Suprapubic skin (tissue), 4 donors: Measurements from ENCODE around the gene MEX3B. TPM values are rescaled to one million over a fixed set of nuclear protein-coding genes. Genes with fewer than 3 reads are reported as not detected.

Experiments used
- DNase-seq, 2 donors: peaks; one replicate each; pipeline ENCODE4 v3.0.0-alpha.2; 2019; ENCODE audit warnings: low spot score in 2 of 2
- H3K27ac ChIP-seq: fragments of 200-600 bp; sonication (generic); one replicate; pipeline ENCODE4 v1.5.1; 2019
- H3K27me3 ChIP-seq: fragments of 200-600 bp; sonication (generic); one replicate; pipeline ENCODE4 v1.5.1; 2019
- H3K36me3 ChIP-seq: fragments of 200-600 bp; sonication (generic); one replicate; pipeline ENCODE4 v1.5.1; 2019
- H3K4me1 ChIP-seq: fragments of 200-600 bp; sonication (generic); one replicate; pipeline ENCODE4 v1.5.1; 2019
- H3K4me3 ChIP-seq: fragments of 200-600 bp; sonication (generic); one replicate; pipeline ENCODE4 v1.5.1; 2019; ENCODE audit warnings: mild to moderate bottlenecking
- H3K9me3 ChIP-seq: fragments of 200-600 bp; sonication (generic); one replicate; pipeline ENCODE4 v1.5.1; 2019
- EP300 ChIP-seq: sonication (generic); formaldehyde crosslinking; IDR thresholded peaks from one replicate; pipeline ENCODE4 v1.6.1; 2017; ENCODE audit warnings: antibody characterized with exemption
- POLR2A ChIP-seq, 2 donors: fragments of 450-650 bp; IDR thresholded peaks; one replicate each; pipeline ENCODE4 v1.6.1; 2017; ENCODE audit warnings: antibody characterized with exemption in 2 of 2, mild to moderate bottlenecking in 2 of 2, moderate library complexity in 2 of 2
- POLR2AphosphoS5 ChIP-seq, 3 donors: sonication (generic); formaldehyde crosslinking; IDR thresholded peaks; one replicate each; pipeline ENCODE4 v1.6.1; 2017; ENCODE audit warnings: antibody characterized with exemption in 3 of 3
- WGBS: methylation state at CpG from one replicate; pipeline ENCODE4 v1.1.5; 2018; 5-methylcytosine and 5-hydroxymethylcytosine counted together
- total RNA-seq, 4 donors: library from RNA; depleted of rRNA; stranded (reverse); fragments of >200 nt; gene quantifications; one replicate each; pipeline ENCODE4 v1.1.0, GENCODE V29; 2016
- TF ChIP-seq, protein P1 (sequence below), 2 donors: fragments of 200-600 bp in 1 of 2; fragments of 450-650 bp in 1 of 2; sonication (generic) in 1 of 2; IDR thresholded peaks; one replicate each; pipeline ENCODE4 v1.5.1; 2016 to 2019; ENCODE audit warnings: antibody characterized with exemption in 2 of 2, mild to moderate bottlenecking in 1 of 2, moderate library complexity in 1 of 2

Gene MEX3B
- total RNA-seq, 4 donors from 2014 or later, result 0.49 to 1.6 (median 0.96) TPM

DNA sequence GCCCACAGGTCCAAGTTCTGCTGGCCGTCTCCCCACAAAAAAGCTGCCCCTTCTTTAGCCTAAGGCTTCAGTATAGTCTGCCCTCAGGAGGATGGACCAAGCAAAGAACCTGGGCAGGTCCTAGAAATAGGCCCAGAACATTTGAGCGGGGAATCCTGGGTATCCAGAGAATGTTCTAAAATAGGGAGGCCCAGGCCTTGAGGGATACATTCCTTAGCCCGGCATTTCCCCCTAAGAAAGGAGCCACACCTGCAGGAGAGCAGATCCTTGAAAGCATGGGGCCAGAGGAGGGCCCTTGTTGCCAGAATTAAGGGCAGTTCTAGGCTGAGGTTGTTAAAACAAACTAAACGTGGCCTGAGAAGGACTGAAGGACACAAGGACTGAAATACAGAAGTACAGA is 20.6 kb upstream of the MEX3B start:
- Histone ChIP-seq H3K27ac (no peak overlapping the region), H3K36me3 (no peaks in the 10 kb centered on the region), H3K4me3 (no peak overlapping the region), H3K9me3 (no peaks in the 10 kb centered on the region), H3K27me3 (peaks cover 40% of the 10 kb centered on the region), H3K4me1 (no peaks in the 10 kb centered on the region)
- no peak for DNase-seq
- TF ChIP-seq, protein P1, sequence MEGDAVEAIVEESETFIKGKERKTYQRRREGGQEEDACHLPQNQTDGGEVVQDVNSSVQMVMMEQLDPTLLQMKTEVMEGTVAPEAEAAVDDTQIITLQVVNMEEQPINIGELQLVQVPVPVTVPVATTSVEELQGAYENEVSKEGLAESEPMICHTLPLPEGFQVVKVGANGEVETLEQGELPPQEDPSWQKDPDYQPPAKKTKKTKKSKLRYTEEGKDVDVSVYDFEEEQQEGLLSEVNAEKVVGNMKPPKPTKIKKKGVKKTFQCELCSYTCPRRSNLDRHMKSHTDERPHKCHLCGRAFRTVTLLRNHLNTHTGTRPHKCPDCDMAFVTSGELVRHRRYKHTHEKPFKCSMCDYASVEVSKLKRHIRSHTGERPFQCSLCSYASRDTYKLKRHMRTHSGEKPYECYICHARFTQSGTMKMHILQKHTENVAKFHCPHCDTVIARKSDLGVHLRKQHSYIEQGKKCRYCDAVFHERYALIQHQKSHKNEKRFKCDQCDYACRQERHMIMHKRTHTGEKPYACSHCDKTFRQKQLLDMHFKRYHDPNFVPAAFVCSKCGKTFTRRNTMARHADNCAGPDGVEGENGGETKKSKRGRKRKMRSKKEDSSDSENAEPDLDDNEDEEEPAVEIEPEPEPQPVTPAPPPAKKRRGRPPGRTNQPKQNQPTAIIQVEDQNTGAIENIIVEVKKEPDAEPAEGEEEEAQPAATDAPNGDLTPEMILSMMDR (IDR thresholded peaks at IDR 0.05), result no peak
- 92% methylated on average over 4 of the region's 4 CpGs for WGBS

DNA sequence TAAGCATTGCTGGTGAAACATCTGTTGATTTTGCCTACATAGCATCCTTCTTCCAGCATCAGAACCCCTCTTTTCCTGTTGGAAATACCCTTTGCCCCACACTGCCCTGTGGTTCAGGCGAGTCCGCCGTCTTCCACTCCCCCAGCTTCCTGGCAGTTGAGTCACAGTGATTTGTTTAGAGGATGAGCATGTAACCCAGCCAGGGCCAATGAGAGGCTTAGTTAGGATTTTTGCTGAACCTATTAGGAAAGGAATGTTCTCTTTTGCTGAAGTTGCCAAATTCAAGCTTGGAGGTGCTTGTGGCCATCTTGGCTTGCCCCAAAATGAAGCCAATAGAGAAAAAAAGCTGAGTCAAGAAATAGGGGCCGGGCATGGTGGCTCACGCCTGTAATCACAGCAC is 19.0 kb upstream of the MEX3B start:
- WGBS, result 77% methylated on average over 5 of the region's 5 CpGs
- Histone ChIP-seq H3K27me3 (peaks cover 48% of the 10 kb centered on the region), H3K4me3 (no peak overlapping the region), H3K9me3 (no peaks in the 10 kb centered on the region), H3K27ac (no peak overlapping the region), H3K36me3 (no peaks in the 10 kb centered on the region), H3K4me1 (no peaks in the 10 kb centered on the region)
- TF ChIP-seq, protein P1 (IDR thresholded peaks at IDR 0.05), result no peak
- TF ChIP-seq POLR2A (IDR thresholded peaks at IDR 0.05) (no peak), EP300 (no peak), POLR2AphosphoS5 (IDR thresholded peaks at IDR 0.05) (no peak)
- DNase-seq, result no peak

DNA sequence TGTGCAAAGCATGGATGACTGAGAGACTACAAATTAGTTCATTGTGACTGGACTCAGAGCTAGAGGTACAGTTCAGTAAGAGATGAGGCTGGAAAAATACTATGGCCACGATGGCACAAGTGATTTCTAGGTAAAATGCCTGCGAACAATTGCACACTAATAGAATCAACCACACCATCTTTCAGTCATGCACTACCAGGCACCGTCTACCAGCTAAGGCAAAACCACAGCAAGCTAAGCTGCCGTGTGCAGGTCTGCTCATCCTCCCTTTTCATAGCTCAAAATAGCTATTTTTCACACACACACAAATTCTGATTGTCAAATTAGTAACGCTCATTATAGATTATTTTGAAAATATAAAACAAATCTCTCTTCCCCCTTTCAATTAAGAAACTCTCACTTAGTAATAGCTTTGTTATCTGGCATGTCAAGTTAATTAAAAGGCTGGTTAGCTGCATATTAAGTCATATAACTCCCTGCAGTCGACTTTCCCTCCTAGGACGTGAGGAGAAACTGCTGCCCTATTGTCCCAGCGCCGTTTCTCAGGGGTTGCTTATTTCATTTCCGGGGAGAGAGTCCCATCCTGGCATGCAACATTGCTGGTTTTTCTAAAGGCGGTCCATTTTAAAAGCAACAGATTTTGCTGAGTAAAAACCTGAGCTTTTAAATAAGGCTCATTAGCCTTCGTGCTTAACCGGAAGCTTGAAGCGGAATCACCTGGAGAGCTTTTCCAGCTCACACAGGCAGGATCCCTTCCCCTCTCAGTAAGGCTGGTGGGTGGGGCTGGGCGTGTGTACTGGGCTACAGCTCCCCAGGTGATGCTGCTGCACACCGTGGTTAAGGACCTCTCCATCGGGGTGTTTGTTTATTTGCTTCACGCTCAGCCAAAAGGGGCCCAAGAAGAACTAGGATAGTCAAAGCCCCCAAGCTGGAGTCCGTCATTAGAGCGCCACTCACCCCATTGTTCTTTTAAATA is 16.9 kb upstream of the MEX3B start:
- Histone ChIP-seq H3K36me3 (no peaks in the 10 kb centered on the region), H3K4me1 (no peaks in the 10 kb centered on the region), H3K4me3 (no peak overlapping the region), H3K27me3 (peaks cover 69% of the 10 kb centered on the region), H3K9me3 (no peaks in the 10 kb centered on the region), H3K27ac (no peak overlapping the region)
- no peak for DNase-seq
- TF ChIP-seq, protein P1 (IDR thresholded peaks at IDR 0.05), result no peak
- TF ChIP-seq POLR2AphosphoS5 (IDR thresholded peaks at IDR 0.05), result no peak
- WGBS, result 35% methylated on average over 20 of the region's 20 CpGs

DNA sequence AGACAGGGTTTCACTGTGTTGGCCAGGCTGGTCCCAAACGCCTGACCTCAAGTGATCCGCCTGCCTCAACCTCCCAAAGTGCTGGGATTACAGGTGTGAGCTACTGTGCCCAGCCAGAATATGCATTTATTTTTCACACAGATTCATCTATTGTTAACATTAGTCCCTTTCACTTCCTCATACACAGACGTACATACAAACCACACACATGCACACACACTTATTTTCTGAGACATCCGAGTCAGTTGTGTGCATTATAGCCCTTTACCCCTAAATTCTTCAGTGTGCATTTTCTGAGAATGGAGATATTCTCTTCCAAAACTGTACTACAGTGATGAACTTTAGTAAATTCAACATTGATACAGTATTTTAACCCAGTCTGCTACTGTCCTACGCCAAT is 15.0 kb upstream of the MEX3B start:
- DNase-seq, result no peak
- Histone ChIP-seq H3K4me3 (no peak overlapping the region), H3K4me1 (no peaks in the 10 kb centered on the region), H3K36me3 (no peaks in the 10 kb centered on the region), H3K27me3 (peaks cover 85% of the 10 kb centered on the region), H3K27ac (no peak overlapping the region), H3K9me3 (no peaks in the 10 kb centered on the region)
- TF ChIP-seq, protein P1 (IDR thresholded peaks at IDR 0.05), result no peak
- TF ChIP-seq EP300, result no peak
- no peak for TF ChIP-seq POLR2AphosphoS5 (IDR thresholded peaks at IDR 0.05)
- no peak for TF ChIP-seq POLR2A (IDR thresholded peaks at IDR 0.05)
- WGBS, result 78% methylated on average over 5 of the region's 5 CpGs

DNA sequence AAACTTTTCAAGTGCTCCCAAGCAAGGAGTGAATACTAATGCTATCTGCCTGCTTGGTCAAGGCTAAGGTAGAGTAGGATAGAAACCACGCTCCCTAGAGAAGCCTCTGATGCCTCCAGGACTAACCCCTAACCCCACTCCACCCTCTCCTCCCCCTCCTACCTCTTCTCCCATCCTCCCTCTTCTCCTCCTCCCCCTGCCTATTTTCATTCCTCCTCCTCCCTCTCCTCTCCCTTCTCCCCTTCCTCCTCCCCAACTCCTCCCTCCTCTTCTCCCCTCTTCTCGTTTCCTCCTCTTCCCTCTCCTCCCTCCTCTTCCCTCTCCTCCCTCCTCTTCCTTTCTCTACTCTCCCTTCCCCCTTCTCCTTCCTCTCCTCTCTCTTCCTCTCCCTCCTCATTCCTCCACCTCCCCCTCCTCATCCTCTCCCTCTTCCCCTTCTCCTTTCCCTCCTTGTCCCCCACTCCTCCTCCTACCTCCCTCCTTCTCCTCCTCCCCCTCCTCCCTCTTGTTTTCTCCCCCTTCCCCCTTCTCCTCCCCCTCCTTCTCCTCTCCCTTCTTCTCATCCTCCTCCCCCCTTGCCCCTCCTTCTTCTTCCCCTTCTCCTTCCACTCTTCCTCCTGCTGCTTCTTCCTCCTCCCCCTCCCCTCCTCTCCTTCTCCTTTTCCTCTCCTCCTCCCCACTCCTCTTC is 12.8 kb upstream of the MEX3B start:
- 13% methylated on average over 2 of the region's 2 CpGs for WGBS
- Histone ChIP-seq H3K4me1 (no peaks in the 10 kb centered on the region), H3K27me3 (peaks cover 80% of the 10 kb centered on the region), H3K4me3 (no peak overlapping the region), H3K27ac (no peak overlapping the region), H3K36me3 (no peaks in the 10 kb centered on the region), H3K9me3 (no peaks in the 10 kb centered on the region)
- no peak for DNase-seq
- TF ChIP-seq POLR2A (IDR thresholded peaks at IDR 0.05), result no peak
- no peak for TF ChIP-seq POLR2AphosphoS5 (IDR thresholded peaks at IDR 0.05)
- TF ChIP-seq, protein P1 (IDR thresholded peaks at IDR 0.05), result no peak
- TF ChIP-seq EP300, result no peak
